Fibroblast of lung (primary cell): Measurements from ENCODE around the gene ZBTB37.
"Not testable (repeated sequence)": the region's sequence is repeated elsewhere in the genome, so short reads cannot be mapped to it uniquely, and the experiment has no call there.

ENCODE experiments used
- CTCF ChIP-seq, 2 donors: IDR thresholded peaks in 1 of 2; conservative IDR thresholded peaks in 1 of 2; 1 replicate in 1 of 2; 2 replicates in 1 of 2; pipeline ENCODE4 v1.5.1; 2011 to 2012; ENCODE audit warnings: low read length in 2 of 2, control low read depth in 1 of 2, inconsistent platforms in 1 of 2, low read depth in 1 of 2, mild to moderate bottlenecking in 1 of 2
- EZH2 ChIP-seq: IDR thresholded peaks from 2 replicates; pipeline ENCODE4 v1.5.1; 2012; ENCODE audit warnings: low read length, control low read depth, mild to moderate bottlenecking; ENCODE audit errors: missing control alignments

GRCh38 chr1:173859547-173859946 is 8.6 kb upstream of the ZBTB37 start:
- not testable (repeated sequence) for TF ChIP-seq CTCF (conservative IDR thresholded peaks at IDR 0.05 in 1 of 2, IDR thresholded peaks at IDR 0.05 in 1 of 2; ENCODE audit: low read depth in 1 of 2, low read length in 2 of 2); EZH2
